IMR-90 (cell line): ENCODE results near the gene SLC18A2.

Source experiments
- CEBPB ChIP-seq: IDR thresholded peaks from 2 replicates; pipeline ENCODE4 v1.6.1; 2012; ENCODE audit warnings: low read depth, low read length, improper control_type of control experiment
- MXI1 ChIP-seq: IDR thresholded peaks from 2 replicates; pipeline ENCODE4 v1.6.1; 2012; ENCODE audit warnings: low read depth, mild to moderate bottlenecking, low read length, moderate library complexity, borderline replicate concordance
- POLR2A ChIP-seq: IDR thresholded peaks from 2 replicates; pipeline ENCODE4 v1.6.1; 2012; ENCODE audit warnings: mild to moderate bottlenecking, low read depth, low read length
- RAD21 ChIP-seq: IDR thresholded peaks from 2 replicates; pipeline ENCODE4 v1.6.1; 2012; ENCODE audit warnings: low read length, improper control_type of control experiment
- RFX5 ChIP-seq: IDR thresholded peaks from 2 replicates; pipeline ENCODE4 v1.8.0; 2012; ENCODE audit warnings: low read depth, mild to moderate bottlenecking, low read length, moderate library complexity
- TF ChIP-seq, protein P1 (sequence below): conservative IDR thresholded peaks from 2 replicates; pipeline ENCODE4 v1.5.1; 2012; ENCODE audit warnings: mild to moderate bottlenecking, low read depth, low read length, improper control_type of control experiment
- TF ChIP-seq, protein P2 (sequence below): fragments of 150-350 bp; IDR thresholded peaks from 2 replicates; pipeline ENCODE4 v1.6.1; 2017; ENCODE audit warnings: mild to moderate bottlenecking, antibody characterized with exemption, low read length, low read depth

DNA sequence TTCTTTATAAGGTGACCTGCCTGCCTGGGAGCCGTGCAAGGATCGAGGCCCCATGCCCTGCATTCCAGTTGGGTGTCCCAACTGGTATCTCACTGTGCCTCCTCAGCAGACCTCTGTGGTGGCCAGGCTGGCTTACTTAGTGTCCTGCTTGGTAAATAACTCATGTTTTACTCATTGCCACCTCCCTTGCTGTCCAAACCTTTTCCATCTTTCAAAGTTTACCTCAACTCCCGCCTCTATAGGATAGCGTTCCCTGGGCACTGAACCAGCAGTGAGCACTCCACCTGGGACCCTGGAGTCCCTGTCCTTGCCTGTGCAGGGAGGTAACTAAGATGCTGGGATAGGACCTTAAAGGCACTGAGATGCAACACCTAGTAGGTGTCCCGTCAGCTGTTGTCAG, 33.6 kb downstream of the SLC18A2 start:
- TF ChIP-seq, protein P1, sequence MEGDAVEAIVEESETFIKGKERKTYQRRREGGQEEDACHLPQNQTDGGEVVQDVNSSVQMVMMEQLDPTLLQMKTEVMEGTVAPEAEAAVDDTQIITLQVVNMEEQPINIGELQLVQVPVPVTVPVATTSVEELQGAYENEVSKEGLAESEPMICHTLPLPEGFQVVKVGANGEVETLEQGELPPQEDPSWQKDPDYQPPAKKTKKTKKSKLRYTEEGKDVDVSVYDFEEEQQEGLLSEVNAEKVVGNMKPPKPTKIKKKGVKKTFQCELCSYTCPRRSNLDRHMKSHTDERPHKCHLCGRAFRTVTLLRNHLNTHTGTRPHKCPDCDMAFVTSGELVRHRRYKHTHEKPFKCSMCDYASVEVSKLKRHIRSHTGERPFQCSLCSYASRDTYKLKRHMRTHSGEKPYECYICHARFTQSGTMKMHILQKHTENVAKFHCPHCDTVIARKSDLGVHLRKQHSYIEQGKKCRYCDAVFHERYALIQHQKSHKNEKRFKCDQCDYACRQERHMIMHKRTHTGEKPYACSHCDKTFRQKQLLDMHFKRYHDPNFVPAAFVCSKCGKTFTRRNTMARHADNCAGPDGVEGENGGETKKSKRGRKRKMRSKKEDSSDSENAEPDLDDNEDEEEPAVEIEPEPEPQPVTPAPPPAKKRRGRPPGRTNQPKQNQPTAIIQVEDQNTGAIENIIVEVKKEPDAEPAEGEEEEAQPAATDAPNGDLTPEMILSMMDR = no peak
- no peak for TF ChIP-seq POLR2A
- no peak for TF ChIP-seq RFX5
- TF ChIP-seq, protein P2, sequence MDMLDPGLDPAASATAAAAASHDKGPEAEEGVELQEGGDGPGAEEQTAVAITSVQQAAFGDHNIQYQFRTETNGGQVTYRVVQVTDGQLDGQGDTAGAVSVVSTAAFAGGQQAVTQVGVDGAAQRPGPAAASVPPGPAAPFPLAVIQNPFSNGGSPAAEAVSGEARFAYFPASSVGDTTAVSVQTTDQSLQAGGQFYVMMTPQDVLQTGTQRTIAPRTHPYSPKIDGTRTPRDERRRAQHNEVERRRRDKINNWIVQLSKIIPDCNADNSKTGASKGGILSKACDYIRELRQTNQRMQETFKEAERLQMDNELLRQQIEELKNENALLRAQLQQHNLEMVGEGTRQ = no peak
- TF ChIP-seq RAD21 = no peak
- no peak for TF ChIP-seq MXI1
- TF ChIP-seq CEBPB = no peak
